HFFc6 (cell line): ENCODE measurements around the gene PAQR3. TPM values are rescaled to one million over a fixed set of nuclear protein-coding genes. Genes with fewer than 3 reads are reported as not detected.
"Not testable (repeated sequence)": the region's sequence is repeated elsewhere in the genome, so short reads cannot be mapped to it uniquely, and the experiment has no call there.

ENCODE experiments used
- DNase-seq: peaks from one replicate; pipeline ENCODE4 v3.0.0-alpha.2; 2018
- H3K27ac Mint-ChIP-seq: 2 replicates; pipeline ENCODE4 v1.8.0; 2020; ENCODE audit warnings: mild to moderate bottlenecking, mixed read lengths
- H3K27me3 Mint-ChIP-seq: 2 replicates; pipeline ENCODE4 v1.8.0; 2021; ENCODE audit warnings: mild to moderate bottlenecking, moderate library complexity, mixed read lengths; ENCODE audit not compliant: insufficient read depth
- H3K36me3 Mint-ChIP-seq: 2 replicates; pipeline ENCODE4 v1.8.0; 2021; ENCODE audit warnings: low read depth, mixed read lengths
- H3K4me1 Mint-ChIP-seq: 2 replicates; pipeline ENCODE4 v1.8.0; 2020; ENCODE audit warnings: low read depth, mixed read lengths
- H3K4me3 Mint-ChIP-seq: 2 replicates; pipeline ENCODE4 v1.8.0; 2020; ENCODE audit warnings: mild to moderate bottlenecking, moderate library complexity, mixed read lengths
- H3K9me3 Mint-ChIP-seq: 2 replicates; pipeline ENCODE4 v1.8.0; 2020; ENCODE audit warnings: mild to moderate bottlenecking, mixed read lengths
- CTCF ChIP-seq: fragments of 200-600 bp; sonication (generic); IDR thresholded peaks from 2 replicates; pipeline ENCODE4 v1.5.0; 2021; ENCODE audit warnings: antibody characterized with exemption, mild to moderate bottlenecking
- total RNA-seq, 6 experiments: library from RNA; stranded (reverse); fragmentation: NEBNext Ultra II Directional; extraction: Animal tissue kit (Norgen Biotek cat#: 25700); gene quantifications; 2 replicates in 1 of 6; 3 replicates in 5 of 6; pipeline ENCODE4 v1.2.3, GENCODE V29; 2021

Gene PAQR3
- total RNA-seq, 6 experiments from 2014 or later, result 18.1 to 26.3 (median 22.1) TPM

GRCh38 chr4:78876568-78877320, 62.5 kb downstream of the PAQR3 start:
- Mint-ChIP-seq H3K4me1 (peaks cover 27% of the 10 kb centered on the region), H3K9me3 (no peaks in the 10 kb centered on the region), H3K27me3 (peaks cover 2% of the 10 kb centered on the region), H3K27ac (no peak overlapping the region), H3K4me3 (no peak overlapping the region), H3K36me3 (peaks cover 36% of the 10 kb centered on the region)
- TF ChIP-seq CTCF, result no peak
- DNase-seq, result peak; percentile 21

GRCh38 chr4:78870056-78870455, 69.2 kb downstream of the PAQR3 start:
- no peak for TF ChIP-seq CTCF
- no peaks in the 10 kb centered on the region; the same call in 1 of the 2 replicates for H3K4me1 Mint-ChIP-seq
- no peak overlapping the region; the same call in 1 of the 2 replicates for H3K27ac Mint-ChIP-seq
- peaks cover 25% of the 10 kb centered on the region for H3K36me3 Mint-ChIP-seq
- DNase-seq, result no peak
- H3K4me3 Mint-ChIP-seq, result no peak overlapping the region
- H3K9me3 Mint-ChIP-seq, result no peaks in the 10 kb centered on the region
- H3K27me3 Mint-ChIP-seq, result peaks cover 2% of the 10 kb centered on the region

GRCh38 chr4:78868712-78869111, 70.5 kb downstream of the PAQR3 start:
- not testable (repeated sequence) for H3K9me3 Mint-ChIP-seq, H3K4me1 Mint-ChIP-seq, DNase-seq, H3K4me3 Mint-ChIP-seq, H3K27me3 Mint-ChIP-seq, H3K27ac Mint-ChIP-seq
- peaks cover 24% of the 10 kb centered on the region for H3K36me3 Mint-ChIP-seq

- no peak overlapping the region for H3K4me3 Mint-ChIP-seq
- DNase-seq, result no peak
- peaks cover 11% of the 10 kb centered on the region for H3K4me1 Mint-ChIP-seq
- TF ChIP-seq CTCF, result no peak
- no peaks in the 10 kb centered on the region for H3K9me3 Mint-ChIP-seq
- no peaks in the 10 kb centered on the region; the same call in 1 of the 2 replicates for H3K27me3 Mint-ChIP-seq
- H3K36me3 Mint-ChIP-seq, result peaks cover under 1% of the 10 kb centered on the region; the same call in 1 of the 2 replicates
- no peak overlapping the region for H3K27ac Mint-ChIP-seq
These were observed 73.8 kb downstream of the PAQR3 start for GRCh38 chr4:78865451-78865850.

GRCh38 chr4:78864405-78865024, 74.7 kb downstream of the PAQR3 start:
- Mint-ChIP-seq H3K27ac (no peak overlapping the region), H3K4me3 (no peak overlapping the region), H3K27me3 (no peaks in the 10 kb centered on the region; the same call in 1 of the 2 replicates), H3K4me1 (peaks cover 11% of the 10 kb centered on the region), H3K9me3 (no peaks in the 10 kb centered on the region), H3K36me3 (peaks cover 2% of the 10 kb centered on the region; the same call in 1 of the 2 replicates)
- peak; percentile 94 for TF ChIP-seq CTCF
- peak; percentile 74 for DNase-seq

GRCh38 chr4:78863991-78864390, 75.2 kb downstream of the PAQR3 start:
- Mint-ChIP-seq H3K27me3 (no peaks in the 10 kb centered on the region; the same call in 1 of the 2 replicates), H3K27ac (no peak overlapping the region), H3K9me3 (no peaks in the 10 kb centered on the region), H3K4me3 (no peak overlapping the region), H3K4me1 (peaks cover 11% of the 10 kb centered on the region), H3K36me3 (peaks cover 4% of the 10 kb centered on the region; the same call in 1 of the 2 replicates)
- TF ChIP-seq CTCF, result no peak
- DNase-seq, result no peak
